Effector memory CD4-positive, alpha-beta T cell (primary cell): ENCODE measurements around the gene IST1.
A peak's percentile ranks its signal among the peaks of the same experiment; 100 is the strongest.

Experiments
- DNase-seq, 3 donors: peaks; one replicate each; pipeline ENCODE4 v3.0.0-alpha.2; 2020
- H3K27ac ChIP-seq: 2 replicates; pipeline ENCODE4 v1.7.0; 2013; ENCODE audit warnings: mild to moderate bottlenecking, low read length, moderate library complexity; ENCODE audit not compliant: insufficient read depth, poor library complexity, severe bottlenecking
- H3K27me3 ChIP-seq: replicated peaks from 2 replicates; pipeline ENCODE4 v1.7.0; 2013; ENCODE audit warnings: mild to moderate bottlenecking, low read length; ENCODE audit not compliant: insufficient read depth, control insufficient read depth, poor library complexity, severe bottlenecking
- H3K36me3 ChIP-seq: 2 replicates; pipeline ENCODE4 v1.7.0; 2013; ENCODE audit warnings: mild to moderate bottlenecking, low read length, moderate library complexity; ENCODE audit not compliant: control insufficient read depth, insufficient read depth
- H3K4me1 ChIP-seq: 2 replicates; pipeline ENCODE4 v1.7.0; 2013; ENCODE audit warnings: low read length, mild to moderate bottlenecking; ENCODE audit not compliant: control insufficient read depth, insufficient read depth, poor library complexity, severe bottlenecking
- H3K4me3 ChIP-seq: 2 replicates; pipeline ENCODE4 v1.7.0; 2013; ENCODE audit warnings: low read length, low read depth, mild to moderate bottlenecking; ENCODE audit not compliant: insufficient read depth, poor library complexity, severe bottlenecking
- H3K9me3 ChIP-seq: 2 replicates; pipeline ENCODE4 v1.7.0; 2013; ENCODE audit warnings: mild to moderate bottlenecking, low read length, moderate library complexity; ENCODE audit not compliant: control insufficient read depth
- total RNA-seq, 3 donors: gene quantifications; one replicate each; lab custom pipeline; 2026; lab: John Stamatoyannopoulos, UW

Gene IST1
- 207 to 218 (median 211) reads per million in 3 donors for total RNA-seq

GRCh38 chr16:71894921-71895678 is at the start of gene IST1:
TSS of gene IST1 (plus strand) at chr16:71895531. CDS start at chr16:71915641, 20,110 bp downstream.
- Histone ChIP-seq H3K36me3 (no peaks in the 10 kb centered on the region), H3K4me1 (peaks cover 28% of the 10 kb centered on the region), H3K27me3 (no peaks in the 10 kb centered on the region), H3K9me3 (no peaks in the 10 kb centered on the region), H3K27ac (peak within 1 kb of the TSS; percentile 97), H3K4me3 (peak within 1 kb of the TSS; percentile 98)
- peak; percentile 96 to 97 (median 97) for DNase-seq

- Histone ChIP-seq H3K36me3 (peaks cover 30% of the 10 kb centered on the region), H3K4me1 (peaks cover 7% of the 10 kb centered on the region), H3K4me3 (peak within 1 kb of the TSS; percentile 96), H3K27ac (peak within 1 kb of the TSS; percentile 90), H3K27me3 (no peaks in the 10 kb centered on the region), H3K9me3 (no peaks in the 10 kb centered on the region)
- peak; percentile 87 to 89 (median 88) for DNase-seq
Measured at GRCh38 chr16:71845639-71846430, 49.5 kb upstream of the IST1 start, which contains the start of gene ATXN1L. TSS of gene ATXN1L (plus strand) at chr16:71845976. CDS start at chr16:71849741, 3,765 bp downstream.

GRCh38 chr16:71846431-71846830 is 48.9 kb upstream of the IST1 start:
- peaks cover 36% of the 10 kb centered on the region for H3K36me3 ChIP-seq
- H3K9me3 ChIP-seq: no peaks in the 10 kb centered on the region
- DNase-seq: no peak
- peak overlapping the region; percentile 96 for H3K4me3 ChIP-seq
- H3K27ac ChIP-seq: peak overlapping the region; percentile 90
- H3K27me3 ChIP-seq: no peaks in the 10 kb centered on the region
- peaks cover 7% of the 10 kb centered on the region for H3K4me1 ChIP-seq

GRCh38 chr16:71847096-71847495 is 48.2 kb upstream of the IST1 start:
- Histone ChIP-seq H3K4me1 (peaks cover 7% of the 10 kb centered on the region), H3K27me3 (no peaks in the 10 kb centered on the region), H3K27ac (peak overlapping the region; percentile 90), H3K4me3 (peak overlapping the region; percentile 96), H3K36me3 (peaks cover 43% of the 10 kb centered on the region), H3K9me3 (no peaks in the 10 kb centered on the region)
- DNase-seq: no peak

- peaks cover 52% of the 10 kb centered on the region for H3K36me3 ChIP-seq
- H3K27ac ChIP-seq: no peak overlapping the region
- H3K27me3 ChIP-seq: no peaks in the 10 kb centered on the region
- DNase-seq: no peak
- peaks cover 12% of the 10 kb centered on the region for H3K4me1 ChIP-seq
- H3K4me3 ChIP-seq: no peak overlapping the region
- H3K9me3 ChIP-seq: no peaks in the 10 kb centered on the region
Measured at GRCh38 chr16:71848622-71849021, 46.7 kb upstream of the IST1 start.

- no peaks in the 10 kb centered on the region for H3K27me3 ChIP-seq
- DNase-seq: no peak
- H3K4me3 ChIP-seq: no peak overlapping the region
- no peak overlapping the region for H3K27ac ChIP-seq
- H3K9me3 ChIP-seq: no peaks in the 10 kb centered on the region
- peaks cover 52% of the 10 kb centered on the region for H3K36me3 ChIP-seq
- peaks cover 6% of the 10 kb centered on the region for H3K4me1 ChIP-seq
Measured at GRCh38 chr16:71851746-71852145, 43.6 kb upstream of the IST1 start.

GRCh38 chr16:71852158-71852557 is 43.2 kb upstream of the IST1 start:
- peaks cover 52% of the 10 kb centered on the region for H3K36me3 ChIP-seq
- DNase-seq: no peak

GRCh38 chr16:71852561-71852960 is 42.8 kb upstream of the IST1 start:
- no peak overlapping the region for H3K27ac ChIP-seq
- peaks cover 53% of the 10 kb centered on the region for H3K36me3 ChIP-seq
- DNase-seq: no peak
- H3K27me3 ChIP-seq: no peaks in the 10 kb centered on the region
- no peak overlapping the region for H3K4me3 ChIP-seq
- H3K4me1 ChIP-seq: peaks cover 5% of the 10 kb centered on the region
- no peaks in the 10 kb centered on the region for H3K9me3 ChIP-seq

More at GRCh38 chr16:71852158-71852557, 43.2 kb upstream of the IST1 start:
- H3K27ac ChIP-seq: no peak overlapping the region
- peaks cover 5% of the 10 kb centered on the region for H3K4me1 ChIP-seq
- no peak overlapping the region for H3K4me3 ChIP-seq
- no peaks in the 10 kb centered on the region for H3K27me3 ChIP-seq
- H3K9me3 ChIP-seq: no peaks in the 10 kb centered on the region

- Histone ChIP-seq H3K4me1 (peaks cover 5% of the 10 kb centered on the region), H3K36me3 (peaks cover 49% of the 10 kb centered on the region), H3K27me3 (no peaks in the 10 kb centered on the region), H3K4me3 (no peak overlapping the region), H3K9me3 (no peaks in the 10 kb centered on the region), H3K27ac (no peak overlapping the region)
- no peak for DNase-seq
Measured at GRCh38 chr16:71853413-71853812, 41.9 kb upstream of the IST1 start.
